Measurements from ENCODE around the gene LRIT2. TPM values are rescaled to one million over a fixed set of nuclear protein-coding genes. Genes with fewer than 3 reads are reported as not detected.

The LRIT2 gene, protein sequence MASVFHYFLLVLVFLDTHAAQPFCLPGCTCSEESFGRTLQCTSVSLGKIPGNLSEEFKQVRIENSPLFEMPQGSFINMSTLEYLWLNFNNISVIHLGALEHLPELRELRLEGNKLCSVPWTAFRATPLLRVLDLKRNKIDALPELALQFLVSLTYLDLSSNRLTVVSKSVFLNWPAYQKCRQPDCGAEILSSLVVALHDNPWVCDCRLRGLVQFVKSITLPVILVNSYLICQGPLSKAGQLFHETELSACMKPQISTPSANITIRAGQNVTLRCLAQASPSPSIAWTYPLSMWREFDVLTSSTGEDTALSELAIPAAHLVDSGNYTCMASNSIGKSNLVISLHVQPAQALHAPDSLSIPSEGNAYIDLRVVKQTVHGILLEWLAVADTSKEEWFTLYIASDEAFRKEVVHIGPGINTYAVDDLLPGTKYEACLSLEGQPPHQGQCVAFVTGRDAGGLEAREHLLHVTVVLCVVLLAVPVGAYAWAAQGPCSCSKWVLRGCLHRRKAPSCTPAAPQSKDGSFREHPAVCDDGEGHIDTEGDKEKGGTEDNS
- not detected for total RNA-seq
- long read RNA-seq, result 0 reads

DNA sequence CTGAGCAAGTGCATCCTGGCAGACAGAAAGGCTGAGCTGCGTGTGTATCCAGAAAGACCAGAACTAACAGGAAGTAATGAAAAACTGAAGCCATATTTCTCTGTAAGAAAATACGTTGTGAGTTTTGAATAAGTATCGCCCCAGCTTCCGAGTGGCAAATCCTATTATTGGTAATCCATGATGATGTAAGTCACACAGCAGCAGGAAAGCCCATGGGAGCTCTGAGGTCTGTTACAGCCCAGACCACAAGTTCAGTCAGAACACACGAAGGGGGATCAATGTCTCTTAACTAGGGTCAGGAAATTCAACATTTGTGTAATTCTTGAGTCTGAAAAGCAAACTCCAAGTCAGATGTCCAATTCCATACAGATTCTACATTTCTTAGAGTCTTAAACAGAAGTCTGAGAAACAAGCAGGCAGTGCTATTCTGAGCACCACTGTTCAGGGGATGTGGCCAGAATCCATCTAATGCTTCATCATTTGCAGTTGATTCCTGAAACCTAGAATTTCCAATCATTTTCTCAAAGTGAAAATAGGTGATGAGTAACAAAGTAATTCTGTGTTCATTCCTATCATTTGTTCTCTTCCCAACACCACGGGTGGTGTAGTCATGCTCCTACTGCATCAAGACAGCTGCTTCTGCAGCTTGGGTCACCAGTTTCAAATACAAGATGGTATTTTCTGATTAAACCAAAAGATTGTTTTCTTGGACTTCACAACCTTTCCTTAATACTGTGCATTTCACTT, at the start of gene LRIT2:
Gene LRIT2, minus strand, starts transcription at position 118 of the 747 bp plus-strand sequence. Its CDS starts 24 bp downstream, at position 94.
- H3K9me3 ChIP-seq, result no peaks in the 10 kb centered on the region
- TF ChIP-seq, protein P1, sequence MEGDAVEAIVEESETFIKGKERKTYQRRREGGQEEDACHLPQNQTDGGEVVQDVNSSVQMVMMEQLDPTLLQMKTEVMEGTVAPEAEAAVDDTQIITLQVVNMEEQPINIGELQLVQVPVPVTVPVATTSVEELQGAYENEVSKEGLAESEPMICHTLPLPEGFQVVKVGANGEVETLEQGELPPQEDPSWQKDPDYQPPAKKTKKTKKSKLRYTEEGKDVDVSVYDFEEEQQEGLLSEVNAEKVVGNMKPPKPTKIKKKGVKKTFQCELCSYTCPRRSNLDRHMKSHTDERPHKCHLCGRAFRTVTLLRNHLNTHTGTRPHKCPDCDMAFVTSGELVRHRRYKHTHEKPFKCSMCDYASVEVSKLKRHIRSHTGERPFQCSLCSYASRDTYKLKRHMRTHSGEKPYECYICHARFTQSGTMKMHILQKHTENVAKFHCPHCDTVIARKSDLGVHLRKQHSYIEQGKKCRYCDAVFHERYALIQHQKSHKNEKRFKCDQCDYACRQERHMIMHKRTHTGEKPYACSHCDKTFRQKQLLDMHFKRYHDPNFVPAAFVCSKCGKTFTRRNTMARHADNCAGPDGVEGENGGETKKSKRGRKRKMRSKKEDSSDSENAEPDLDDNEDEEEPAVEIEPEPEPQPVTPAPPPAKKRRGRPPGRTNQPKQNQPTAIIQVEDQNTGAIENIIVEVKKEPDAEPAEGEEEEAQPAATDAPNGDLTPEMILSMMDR (IDR thresholded peaks at IDR 0.05), result no peak
- H3K27me3 ChIP-seq, result peaks cover 17% of the 10 kb centered on the region
- ATAC-seq, result no peak
- H3K4me3 ChIP-seq, result no peak within 1 kb of the TSS
- no peak for DNase-seq
- intact Hi-C loops (cut with DNase I), result no loop called here
- H3K27ac ChIP-seq, result no peak within 1 kb of the TSS
- no peaks in the 10 kb centered on the region for H3K36me3 ChIP-seq
- H3K4me1 ChIP-seq, result no peaks in the 10 kb centered on the region

DNA sequence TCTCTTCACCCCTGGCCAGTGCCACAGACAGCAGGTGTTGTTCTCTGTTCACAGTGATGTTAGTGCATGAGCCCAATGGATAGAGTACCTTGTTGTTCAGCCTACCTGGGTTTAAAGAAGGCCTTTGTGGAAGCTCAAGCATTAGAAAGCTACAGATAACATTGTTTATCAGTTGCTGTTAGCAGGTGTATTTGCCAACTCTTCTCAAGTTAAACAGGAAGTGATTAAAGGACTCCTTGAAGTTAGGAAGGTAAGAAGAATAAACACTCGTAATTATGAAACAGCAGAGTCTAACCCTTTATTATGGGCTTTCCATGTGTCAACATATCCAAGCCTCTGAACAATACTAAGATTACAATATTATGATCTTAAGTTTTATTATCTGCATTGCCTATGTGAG, 45.4 kb upstream of the LRIT2 start:
- peak; percentile 63 for ATAC-seq
- no peak overlapping the region for H3K27ac ChIP-seq

DNA sequence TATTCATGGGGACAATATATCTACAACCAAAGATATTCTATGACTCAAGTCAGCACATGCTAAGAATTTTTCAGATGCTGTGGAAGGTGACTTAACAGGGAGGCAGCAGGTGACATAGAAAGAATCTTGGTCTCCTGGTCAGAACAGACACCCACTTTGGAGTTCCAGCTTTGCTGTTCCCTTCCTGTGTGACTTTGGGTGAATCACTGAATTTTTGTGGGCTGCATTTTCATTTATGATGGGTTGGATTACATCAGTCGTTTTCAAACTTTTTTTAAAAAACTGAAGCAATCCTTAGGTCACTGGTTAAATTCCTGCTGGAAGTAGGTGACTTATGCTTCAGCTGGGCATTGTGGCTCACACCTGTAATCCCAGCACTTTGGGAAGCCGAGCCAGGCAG, 44.4 kb upstream of the LRIT2 start:
- TF ChIP-seq, protein P1 (IDR thresholded peaks at IDR 0.05), result no peak
- Histone ChIP-seq H3K27ac (no peak overlapping the region), H3K4me1 (peaks cover 2% of the 10 kb centered on the region), H3K36me3 (no peaks in the 10 kb centered on the region), H3K4me3 (no peak overlapping the region), H3K27me3 (no peaks in the 10 kb centered on the region), H3K9me3 (no peaks in the 10 kb centered on the region)
- DNase-seq, result no peak
- no peak for ATAC-seq
- intact Hi-C loops (cut with DNase I), result loop anchor here (5.0 to 10.0 kb wide), 2 partner anchors 95 to 268 kb away; no protein-coding TSS in a partner anchor

More for the DNA sequence above, 45.4 kb upstream of the LRIT2 start:
- no peaks in the 10 kb centered on the region for H3K9me3 ChIP-seq
- intact Hi-C loops (cut with DNase I), result no loop called here
- H3K4me3 ChIP-seq, result no peak overlapping the region
- H3K4me1 ChIP-seq, result no peaks in the 10 kb centered on the region
- DNase-seq, result no peak
- TF ChIP-seq, protein P1 (IDR thresholded peaks at IDR 0.05), result no peak
- no peaks in the 10 kb centered on the region for H3K36me3 ChIP-seq
- H3K27me3 ChIP-seq, result no peaks in the 10 kb centered on the region

DNA sequence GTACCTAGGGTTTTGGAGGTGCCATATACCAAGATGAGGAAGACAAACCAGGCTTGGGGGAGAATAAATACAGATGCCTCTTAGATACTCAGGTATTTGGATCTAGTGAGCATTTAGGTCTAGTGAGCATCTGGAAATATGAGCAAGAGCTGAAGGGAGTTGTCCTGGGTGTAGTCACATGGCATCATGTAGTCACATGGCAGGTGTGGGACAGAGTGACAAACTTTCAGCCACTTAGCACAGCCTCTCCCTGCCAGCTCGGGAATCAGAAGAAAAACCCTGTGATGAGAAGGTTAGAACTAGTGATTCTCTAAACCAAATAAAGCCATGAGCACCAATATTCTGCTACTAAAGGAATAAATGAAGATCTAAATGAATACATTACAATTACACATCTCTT, 43.8 kb upstream of the LRIT2 start:
- Histone ChIP-seq H3K4me1 (peaks cover 4% of the 10 kb centered on the region), H3K27ac (no peak overlapping the region), H3K4me3 (no peak overlapping the region), H3K36me3 (no peaks in the 10 kb centered on the region), H3K27me3 (no peaks in the 10 kb centered on the region), H3K9me3 (no peaks in the 10 kb centered on the region)
- intact Hi-C loops (cut with DNase I), result loop anchor here (5.0 to 10.0 kb wide), 2 partner anchors 96 to 268 kb away; no protein-coding TSS in a partner anchor
- no peak for ATAC-seq
- TF ChIP-seq, protein P1 (IDR thresholded peaks at IDR 0.05), result no peak
- DNase-seq, result no peak

DNA sequence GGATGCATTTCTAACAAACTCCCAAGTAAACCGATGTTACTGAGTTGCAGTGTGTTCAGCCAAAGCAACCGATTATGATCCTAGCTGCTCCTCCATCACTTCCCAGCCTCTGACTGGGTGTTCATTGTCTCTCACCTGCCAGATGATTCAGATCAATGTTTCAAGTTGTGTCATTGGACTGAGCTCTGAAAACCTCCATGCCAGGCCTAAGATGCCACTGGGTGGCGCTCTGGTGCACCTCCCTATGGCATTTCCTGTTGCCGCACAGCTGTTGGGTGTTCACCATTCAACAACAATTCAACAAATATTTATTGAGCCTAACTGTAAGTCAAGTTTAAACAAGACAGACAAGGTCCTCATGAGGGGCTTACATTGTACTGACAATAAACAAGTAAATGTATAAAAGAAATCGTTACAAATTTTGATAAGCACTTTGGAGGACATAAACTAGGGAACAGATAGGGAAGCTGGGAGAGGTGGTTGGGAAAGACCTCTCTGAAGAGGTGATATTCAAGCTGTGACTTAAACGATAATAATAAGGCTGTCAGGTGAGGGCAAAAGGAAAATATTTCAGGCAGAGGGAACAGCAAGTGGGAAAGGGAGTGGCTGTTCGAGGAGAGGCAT, 42.3 kb upstream of the LRIT2 start:
- Histone ChIP-seq H3K27ac (no peak overlapping the region), H3K36me3 (no peaks in the 10 kb centered on the region), H3K4me3 (no peak overlapping the region), H3K4me1 (peaks cover 4% of the 10 kb centered on the region), H3K27me3 (no peaks in the 10 kb centered on the region), H3K9me3 (no peaks in the 10 kb centered on the region)
- TF ChIP-seq, protein P1 (IDR thresholded peaks at IDR 0.05), result peak; percentile 59
- ATAC-seq, result peak; percentile 67
- intact Hi-C loops (cut with DNase I), result loop anchor here (5.0 to 10.0 kb wide), 2 partner anchors 97 to 270 kb away; no protein-coding TSS in a partner anchor
- no peak for DNase-seq
